ENCODE measurements around the gene ROBO2.

ROBO2 gene

GRCh38 chr3:77052051-77052501 lies 12.2 kb downstream of the ROBO2 start:
- no peak for DNase-seq (ENCODE audit: low read depth)

DNA sequence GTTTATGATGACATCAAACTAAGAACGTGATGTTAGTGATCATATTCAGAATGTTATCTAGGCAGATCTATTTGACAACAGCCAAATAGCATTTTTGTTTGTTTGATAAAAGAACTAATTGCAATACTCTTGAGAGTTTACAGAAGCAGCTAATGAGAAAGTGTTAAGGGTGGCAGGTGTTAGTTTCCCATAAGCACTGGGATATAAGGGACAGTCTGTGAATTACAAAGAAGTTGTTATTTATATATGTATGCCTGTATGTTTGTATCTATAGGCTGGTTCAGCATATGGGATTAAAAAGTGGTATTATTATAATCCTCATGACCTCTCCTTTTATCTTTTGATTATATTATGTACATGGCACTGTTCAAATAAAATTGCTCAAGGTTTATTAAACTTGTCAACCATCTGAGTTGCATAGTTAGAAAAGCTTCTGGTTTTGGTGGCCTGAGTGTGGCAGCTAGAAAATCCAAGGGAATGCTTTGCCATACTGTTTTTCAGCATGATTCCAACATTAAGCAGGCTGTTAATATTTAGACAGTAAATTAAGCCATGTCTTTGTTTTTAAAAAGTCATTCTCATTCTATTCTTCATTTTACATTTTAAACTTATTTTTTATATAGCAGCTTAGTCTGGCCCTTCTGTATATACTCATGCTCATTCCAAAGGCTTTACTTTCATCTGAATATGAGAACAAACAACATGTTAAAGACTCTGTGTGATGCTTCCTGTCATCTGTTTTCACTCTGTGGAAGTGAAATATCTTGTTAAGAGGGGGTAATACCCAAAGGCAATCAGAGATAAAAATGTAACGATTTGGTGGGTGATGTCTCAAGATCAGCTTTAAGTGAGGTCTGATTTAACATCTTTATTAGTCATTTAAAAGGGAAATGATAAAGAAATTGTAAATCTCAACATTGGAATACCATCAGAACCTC lies 13.1 kb downstream of the ROBO2 start:
- no peak for DNase-seq (ENCODE audit: low read depth)

- DNase-seq (ENCODE audit: low read depth), result peak; percentile 44
Observed at GRCh38 chr3:77053795-77054194, 13.9 kb downstream of the ROBO2 start.

DNA sequence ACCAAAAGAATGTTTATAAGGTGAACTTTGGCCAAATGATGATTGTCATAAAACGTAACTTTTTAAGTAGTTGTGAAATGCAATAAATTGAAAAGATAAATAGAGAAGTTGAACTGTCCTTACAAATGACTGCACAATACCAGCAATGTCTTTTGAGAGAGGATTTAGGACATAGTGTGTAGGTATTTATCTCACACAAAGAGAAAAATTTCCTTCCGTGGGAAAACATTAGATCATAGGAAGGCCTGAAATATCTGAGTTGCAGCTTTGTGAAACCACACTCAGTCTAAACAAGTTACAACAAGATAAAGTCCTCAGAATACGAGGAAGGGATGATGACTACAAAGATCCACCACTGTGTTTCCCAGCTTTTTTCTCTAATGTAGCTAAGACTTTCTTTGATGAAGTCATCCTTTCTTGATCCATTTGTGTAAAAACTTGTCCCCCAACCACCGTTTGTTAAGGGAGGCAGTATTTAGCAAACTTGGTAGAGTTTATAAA lies 16.0 kb downstream of the ROBO2 start:
- DNase-seq (ENCODE audit: low read depth), result no peak

DNA sequence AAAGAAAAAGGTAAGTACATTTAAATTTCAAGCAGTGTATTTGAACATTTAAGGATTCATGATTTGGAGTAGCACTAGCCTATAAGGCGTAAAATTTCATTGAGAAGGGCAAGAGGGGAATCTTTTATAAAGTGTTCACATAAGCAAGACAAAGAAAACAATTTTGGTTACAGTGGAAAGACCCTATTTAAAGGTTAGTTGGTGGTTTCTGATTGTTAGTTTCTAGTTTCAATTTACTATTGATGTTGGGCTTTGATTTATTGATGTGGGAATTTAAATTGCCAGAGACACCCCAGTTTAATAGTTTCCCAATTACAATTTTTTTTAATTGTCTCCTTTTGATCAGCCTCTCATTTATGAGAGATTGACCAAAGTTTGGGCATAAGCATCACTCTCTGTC lies 19.5 kb downstream of the ROBO2 start:
- DNase-seq (ENCODE audit: low read depth), result no peak

DNA sequence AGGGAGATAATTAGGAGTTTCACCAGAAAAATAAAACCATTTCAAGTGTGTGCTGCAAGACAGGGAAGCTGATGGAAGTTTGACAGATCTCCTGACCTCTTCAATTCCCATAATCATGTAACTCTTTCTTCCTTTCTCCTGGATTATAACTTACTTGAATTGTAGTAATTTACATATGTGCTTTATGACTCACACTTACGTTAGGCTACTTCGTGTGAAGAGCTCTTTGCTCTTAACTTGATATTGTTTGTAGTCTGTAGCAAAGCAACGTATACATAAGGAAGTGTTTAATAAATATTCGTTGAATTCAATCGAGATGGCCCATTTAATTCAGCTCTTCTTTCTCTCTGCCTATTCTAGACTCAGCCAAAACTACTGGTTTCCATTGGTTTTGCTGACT lies 23.5 kb downstream of the ROBO2 start:
- DNase-seq (ENCODE audit: low read depth), result no peak

- no peak for DNase-seq (ENCODE audit: low read depth)
Observed at GRCh38 chr3:77065750-77066149, 25.9 kb downstream of the ROBO2 start.

- no peak for DNase-seq (ENCODE audit: low read depth)
Observed at GRCh38 chr3:77066829-77067228, 26.9 kb downstream of the ROBO2 start.

GRCh38 chr3:77068808-77069207 lies 28.9 kb downstream of the ROBO2 start:
- DNase-seq (ENCODE audit: low read depth), result no peak

DNA sequence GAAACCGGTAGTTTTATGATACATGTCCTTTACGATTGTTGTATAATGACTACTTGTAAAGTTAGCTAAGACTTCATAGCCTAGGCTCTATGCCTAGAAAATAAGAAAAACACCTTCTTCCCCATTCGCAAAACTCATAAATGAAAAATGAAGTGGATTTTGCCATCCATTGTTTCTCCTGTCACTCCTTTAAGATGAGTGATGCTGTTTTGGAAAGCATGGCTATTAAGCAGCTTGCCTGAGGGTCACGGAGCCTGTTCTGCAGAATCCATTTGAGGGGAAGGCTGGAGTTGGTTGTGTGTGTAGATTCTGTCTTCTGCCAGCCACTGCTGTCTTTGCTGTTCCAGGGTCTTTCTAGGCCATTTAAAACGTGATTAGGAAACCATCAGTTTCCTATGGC lies 31.5 kb downstream of the ROBO2 start:
- DNase-seq (ENCODE audit: low read depth), result no peak

GRCh38 chr3:77071809-77072208 lies 31.9 kb downstream of the ROBO2 start:
- DNase-seq (ENCODE audit: low read depth), result no peak

DNA sequence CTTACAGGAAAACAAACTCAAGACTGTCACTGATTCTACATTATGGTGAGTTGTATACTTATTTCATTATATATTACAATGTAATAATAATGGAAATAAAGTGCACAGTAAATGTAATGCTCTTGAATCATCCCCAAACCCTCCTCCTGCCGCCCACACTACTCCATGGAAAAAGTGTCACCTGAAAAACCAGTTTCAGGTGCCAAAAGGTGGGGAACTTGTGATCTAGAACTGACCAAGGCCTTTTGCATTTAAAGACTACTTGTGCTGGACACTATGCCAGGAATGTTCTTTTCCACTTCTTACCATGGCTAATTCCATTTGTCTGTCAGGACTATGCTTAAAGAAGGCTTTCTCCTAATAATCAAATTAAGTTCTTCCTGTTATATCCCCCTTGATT lies 32.3 kb downstream of the ROBO2 start:
- no peak for DNase-seq (ENCODE audit: low read depth)

- DNase-seq (ENCODE audit: low read depth), result no peak
Observed at GRCh38 chr3:77078279-77078678, 38.4 kb downstream of the ROBO2 start.

DNA sequence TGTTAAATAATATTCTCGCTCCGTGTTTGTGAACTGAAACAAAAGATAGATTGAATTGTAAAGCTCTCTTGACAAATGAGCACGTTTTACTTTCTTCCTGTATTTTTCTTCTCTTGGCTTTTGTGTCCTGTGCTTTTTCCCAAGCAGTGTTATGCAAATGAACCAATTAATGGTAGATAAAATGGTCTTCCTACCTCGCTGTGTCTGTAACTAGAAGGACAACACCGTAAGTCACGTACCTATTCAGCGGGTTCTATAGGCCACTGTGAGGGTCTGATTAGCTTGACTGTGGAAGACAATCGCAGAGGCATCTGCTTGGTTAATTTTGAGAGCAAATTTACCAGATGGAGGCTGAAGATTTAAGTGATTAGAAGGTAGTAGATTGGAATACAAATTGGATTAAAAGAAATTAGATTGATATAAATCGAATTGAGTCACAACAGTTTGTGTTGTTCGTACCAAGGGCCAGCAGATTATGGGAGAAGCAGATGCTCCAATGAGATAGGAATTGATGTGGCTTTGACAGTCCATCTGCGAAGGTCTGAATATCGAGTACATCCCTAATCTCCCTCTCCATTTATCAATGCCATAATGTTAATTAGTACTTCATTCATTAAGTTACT lies 40.2 kb downstream of the ROBO2 start:
- no peak for DNase-seq (ENCODE audit: low read depth)

DNA sequence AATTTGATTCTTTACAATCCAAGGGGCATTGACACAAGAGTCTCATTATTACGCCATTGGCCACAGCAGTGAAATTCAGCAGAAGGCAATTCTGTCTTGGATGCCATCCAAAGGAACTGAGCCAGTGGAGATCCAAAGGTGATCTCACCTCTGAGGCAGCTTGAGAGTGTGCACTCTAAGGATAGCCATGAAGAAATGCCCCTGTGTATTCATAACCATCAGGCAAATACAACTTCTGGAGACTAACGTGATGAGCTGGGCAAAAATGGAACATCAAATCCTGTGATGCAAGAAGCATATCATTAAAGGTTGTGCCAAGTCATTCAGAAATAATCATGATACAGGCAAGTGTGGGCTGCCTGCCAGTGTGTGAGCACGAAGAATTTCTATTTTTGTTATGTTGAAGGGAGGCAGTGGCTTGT lies 41.4 kb downstream of the ROBO2 start:
- DNase-seq (ENCODE audit: low read depth), result peak; percentile 74

GRCh38 chr3:77084511-77084910 lies 44.6 kb downstream of the ROBO2 start:
- no peak for DNase-seq (ENCODE audit: low read depth)

GRCh38 chr3:77086408-77086807 lies 46.5 kb downstream of the ROBO2 start:
- DNase-seq (ENCODE audit: low read depth), result no peak

DNA sequence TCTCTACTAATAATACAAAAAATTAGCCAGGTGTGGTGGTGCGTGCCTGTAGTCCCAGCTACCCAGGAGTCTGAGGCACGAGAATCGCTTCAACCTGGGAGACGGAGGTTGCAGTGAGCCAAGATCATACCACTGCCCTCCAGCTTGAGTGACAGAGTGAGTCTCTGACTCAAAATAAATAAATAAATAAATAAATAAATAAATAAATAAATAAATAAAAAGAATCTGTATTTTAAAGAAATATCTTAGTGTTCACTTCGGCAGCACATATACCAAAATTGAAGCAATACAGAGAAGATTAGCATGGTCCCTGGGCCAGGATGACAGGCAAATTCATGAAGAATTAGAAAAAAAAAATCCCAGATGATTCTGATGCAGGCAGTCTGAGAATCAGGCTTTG lies 51.9 kb downstream of the ROBO2 start:
- DNase-seq (ENCODE audit: low read depth), result no peak

- DNase-seq (ENCODE audit: low read depth), result no peak
Observed at GRCh38 chr3:77093101-77093500, 53.2 kb downstream of the ROBO2 start.

DNA sequence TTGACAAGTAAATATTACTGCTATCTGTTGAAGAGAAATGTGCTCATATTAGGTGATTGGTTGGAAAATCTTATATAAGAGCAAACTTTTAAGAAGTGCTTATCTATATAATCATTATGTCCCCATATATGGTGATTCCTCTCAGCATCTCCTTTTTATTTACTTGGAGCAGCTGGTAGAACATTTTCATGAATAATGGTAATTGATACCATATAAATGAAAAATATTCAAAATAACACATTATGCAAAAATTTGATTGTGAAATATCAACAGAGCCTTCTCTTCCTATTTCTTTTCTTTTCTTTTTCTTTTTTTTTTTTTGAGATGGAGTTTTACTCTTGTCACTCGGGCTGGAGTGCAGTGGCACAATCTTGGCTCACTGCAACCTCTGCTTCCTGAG lies 56.2 kb downstream of the ROBO2 start:
- DNase-seq (ENCODE audit: low read depth), result peak; percentile 5

DNA sequence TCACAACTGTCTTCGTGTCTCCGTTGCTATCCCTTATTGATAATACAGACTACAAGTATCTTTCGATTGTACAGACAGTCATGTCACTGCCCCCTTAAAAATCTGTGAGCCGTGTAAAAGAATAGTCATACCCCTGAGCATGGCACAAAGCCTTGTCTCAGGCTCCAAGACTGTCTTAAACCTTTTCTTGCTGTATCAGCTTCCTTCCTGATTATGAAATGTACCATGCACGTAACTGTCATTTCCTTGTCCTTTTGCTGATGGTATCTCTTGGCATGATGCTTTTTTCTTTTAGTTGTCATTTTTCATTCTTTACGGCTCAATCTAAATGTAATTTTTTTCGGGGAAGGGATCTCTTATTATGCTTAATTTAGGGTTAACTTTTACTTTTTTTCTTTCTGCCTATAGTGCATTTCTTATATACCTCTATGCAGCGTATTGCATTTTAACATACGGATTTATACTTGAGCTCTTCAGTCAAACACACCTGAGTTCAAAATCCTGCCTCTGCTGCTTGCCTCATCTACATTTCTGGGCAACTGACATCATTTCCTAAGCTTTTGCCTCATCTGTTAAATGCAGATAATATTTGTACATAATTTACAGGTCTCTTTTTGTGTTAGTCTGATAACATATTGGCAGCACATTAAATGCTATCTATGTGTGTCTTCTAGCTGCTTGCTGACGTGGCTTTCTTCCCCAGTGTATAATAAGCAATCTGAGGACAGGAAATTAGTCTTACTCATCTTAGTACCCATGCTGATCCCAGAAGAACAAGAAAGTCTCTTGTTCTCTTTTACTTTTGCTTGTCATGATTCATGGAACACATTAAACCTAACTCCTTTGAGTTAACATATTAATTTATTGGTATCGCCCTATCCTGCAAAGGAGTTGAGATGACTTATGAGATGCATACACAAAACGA lies 57.3 kb downstream of the ROBO2 start:
- DNase-seq (ENCODE audit: low read depth), result no peak

Data from fibroblast of gingiva (primary cell).